GM18519 (cell line): Measurements from ENCODE around the gene ELAPOR2.
"Not testable (repeated sequence)": the region's sequence is repeated elsewhere in the genome, so short reads cannot be mapped to it uniquely, and the experiment has no call there.

Experiments
- ATAC-seq: cut with Tn5 transposase; IDR thresholded peaks from one replicate; pipeline ENCODE4 v1.9.1; 2021; ENCODE audit warnings: mild to moderate bottlenecking, moderate library complexity; ENCODE audit not compliant: unreplicated experiment, low FRiP score

Gene ELAPOR2

DNA sequence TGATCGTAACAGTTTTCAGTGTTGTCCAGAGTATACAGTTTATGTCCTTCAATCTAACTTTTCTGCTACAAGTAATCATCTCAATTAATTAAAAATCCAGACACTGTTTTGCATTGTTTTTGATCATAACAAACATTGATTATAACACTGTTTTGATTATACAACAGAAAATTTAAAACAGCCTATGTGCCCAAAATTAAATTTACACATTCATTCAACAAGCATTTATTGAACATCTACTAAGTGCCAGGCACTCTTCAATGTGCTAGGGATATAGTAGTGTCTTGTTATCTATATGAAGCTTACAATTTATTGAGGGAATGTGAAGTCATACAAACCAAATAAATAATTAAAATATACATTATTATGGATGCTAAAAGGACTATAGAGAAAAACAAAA lies 10.6 kb downstream of the ELAPOR2 start:
- no peak for ATAC-seq

DNA sequence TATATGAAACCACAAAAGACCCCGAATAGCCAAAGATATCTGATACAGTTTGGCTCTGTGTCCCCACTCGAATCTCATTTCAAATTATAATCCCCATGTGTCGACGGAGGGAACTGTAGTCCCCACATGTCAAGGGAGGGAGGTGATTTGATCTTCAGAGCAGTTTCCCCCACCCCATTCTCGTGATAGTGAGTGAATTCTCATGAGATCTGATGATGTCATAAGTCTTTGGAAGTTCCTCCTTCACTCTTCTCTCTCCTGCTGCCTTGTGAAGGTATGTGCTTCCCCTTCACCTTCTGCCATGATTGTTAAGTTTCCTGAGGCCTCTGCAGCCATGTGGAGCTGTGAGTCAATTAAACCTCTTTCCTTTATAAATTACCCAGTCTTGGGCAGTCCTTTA lies 13.0 kb downstream of the ELAPOR2 start:
- ATAC-seq, result no peak

DNA sequence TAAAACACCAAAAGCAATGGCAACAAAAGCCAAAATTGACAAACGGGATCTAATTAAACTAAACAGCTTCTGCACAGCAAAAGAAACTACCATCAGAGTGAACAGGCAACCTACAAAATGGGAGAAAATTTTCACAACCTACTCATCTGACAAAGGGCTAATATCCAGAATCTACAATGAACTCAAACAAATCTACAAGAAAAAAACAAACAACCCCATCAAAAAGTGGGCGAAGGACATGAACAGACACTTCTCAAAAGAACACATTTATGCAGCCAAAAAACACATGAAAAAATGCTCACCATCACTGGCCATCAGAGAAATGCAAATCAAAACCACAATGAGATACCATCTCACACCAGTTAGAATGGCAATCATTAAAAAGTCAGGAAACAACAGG lies 14.7 kb downstream of the ELAPOR2 start:
- not testable (repeated sequence) for ATAC-seq

DNA sequence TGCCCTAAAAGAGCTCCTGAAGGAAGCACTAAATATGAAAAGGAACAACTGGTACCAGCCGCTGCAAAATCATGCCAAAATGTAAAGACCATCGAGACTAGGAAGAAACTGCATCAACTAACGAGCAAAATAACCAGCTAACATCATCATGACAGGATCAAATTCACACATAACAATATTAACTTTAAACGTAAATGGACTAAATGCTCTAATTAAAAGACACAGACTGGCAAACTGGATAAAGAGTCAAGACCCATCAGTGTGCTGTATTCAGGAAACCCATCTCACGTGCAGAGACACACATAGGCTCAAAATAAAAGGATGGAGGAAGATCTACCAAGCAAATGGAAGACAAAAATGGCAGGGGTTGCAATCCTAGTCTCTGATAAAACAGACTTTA lies 17.9 kb downstream of the ELAPOR2 start:
- not testable (repeated sequence) for ATAC-seq

DNA sequence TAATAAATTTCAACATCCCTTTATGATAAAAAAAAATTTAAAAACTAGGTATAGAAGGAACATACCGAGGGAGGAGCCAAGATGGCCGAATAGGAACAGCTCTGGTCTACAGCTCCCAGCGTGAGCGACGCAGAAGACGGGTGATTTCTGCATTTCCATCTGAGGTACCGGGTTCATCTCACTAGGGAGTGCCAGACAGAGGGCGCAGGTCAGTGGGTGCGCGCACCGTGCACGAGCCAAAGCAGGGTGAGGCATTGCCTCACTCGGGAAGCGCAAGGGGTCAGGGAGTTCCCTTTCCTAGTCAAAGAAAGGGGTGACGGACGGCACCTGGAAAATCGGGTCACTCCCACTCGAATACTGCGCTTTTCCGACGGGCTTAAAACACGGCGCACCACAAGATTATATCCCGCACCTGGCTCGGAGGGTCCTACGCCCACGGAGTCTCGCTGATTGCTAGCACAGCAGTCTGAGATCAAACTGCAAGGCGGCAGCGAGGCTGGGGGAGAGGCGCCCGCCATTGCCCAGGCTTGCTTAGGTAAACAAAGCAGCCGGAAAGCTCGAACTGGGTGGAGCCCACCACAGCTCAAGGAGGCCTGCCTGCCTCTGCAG lies 19.7 kb downstream of the ELAPOR2 start:
- not testable (repeated sequence) for ATAC-seq

GRCh38 chr7:87038993-87039690 lies 20.3 kb downstream of the ELAPOR2 start:
- no peak for ATAC-seq

- no peak for ATAC-seq
Observed at GRCh38 chr7:87036985-87037384, 22.5 kb downstream of the ELAPOR2 start.

DNA sequence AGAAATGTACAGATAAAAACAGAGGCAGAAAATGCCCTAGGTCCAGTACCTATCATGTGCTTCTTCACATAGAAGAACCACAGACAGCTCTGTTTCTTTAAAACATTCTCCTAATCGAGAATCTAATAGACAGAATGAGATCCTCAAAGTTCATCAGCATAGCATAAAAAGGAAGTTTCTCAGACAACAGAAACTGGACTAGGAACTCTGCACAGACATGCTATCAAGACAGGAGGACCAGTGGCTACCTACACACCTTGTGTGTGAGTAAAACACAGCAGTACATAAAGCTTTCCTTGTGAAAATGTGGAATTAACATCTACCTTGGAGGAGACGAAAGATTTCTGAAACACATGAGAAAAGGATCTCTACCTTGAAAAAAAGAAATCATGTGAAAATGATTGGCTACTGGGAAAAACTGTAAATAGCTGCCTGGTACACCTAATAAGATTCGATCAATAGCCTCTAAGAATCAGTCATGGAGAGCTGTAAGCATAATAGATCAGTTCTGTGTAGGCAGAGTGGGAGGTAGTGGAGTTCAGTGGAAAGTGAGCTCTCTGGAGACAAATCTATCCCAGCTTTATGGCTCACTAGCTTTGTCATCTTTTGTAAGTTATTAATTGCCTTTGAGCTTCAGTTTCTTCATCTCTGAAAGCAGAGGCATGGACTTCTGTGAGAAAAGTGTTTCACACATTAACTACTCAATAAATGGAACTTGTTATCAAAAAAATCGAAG lies 26.7 kb downstream of the ELAPOR2 start:
- no peak for ATAC-seq

DNA sequence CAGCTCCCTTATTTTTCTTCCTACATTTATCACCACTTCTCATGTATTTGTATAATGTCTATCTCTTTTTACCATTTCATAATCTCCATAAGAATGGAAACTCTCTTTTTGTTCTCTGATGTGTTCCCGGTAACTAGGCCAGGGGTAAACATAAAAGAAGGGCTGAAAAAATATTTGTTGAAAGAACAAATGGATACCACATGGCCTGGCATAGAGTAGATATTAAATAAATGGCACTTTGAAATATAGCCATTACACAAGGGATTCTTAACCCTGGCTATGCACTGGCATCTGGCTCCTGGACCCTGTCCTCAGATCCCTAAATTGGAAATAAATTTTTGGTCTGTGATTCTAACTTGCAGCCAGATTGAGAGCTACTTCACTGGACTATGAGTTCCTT lies 30.4 kb downstream of the ELAPOR2 start:
- no peak for ATAC-seq

- no peak for ATAC-seq
Observed at GRCh38 chr7:87028636-87029035, 30.8 kb downstream of the ELAPOR2 start.

- ATAC-seq, result peak; percentile 91
Observed at GRCh38 chr7:87027900-87028299, 31.6 kb downstream of the ELAPOR2 start.

GRCh38 chr7:87021285-87021684 lies 38.2 kb downstream of the ELAPOR2 start:
- no peak for ATAC-seq

DNA sequence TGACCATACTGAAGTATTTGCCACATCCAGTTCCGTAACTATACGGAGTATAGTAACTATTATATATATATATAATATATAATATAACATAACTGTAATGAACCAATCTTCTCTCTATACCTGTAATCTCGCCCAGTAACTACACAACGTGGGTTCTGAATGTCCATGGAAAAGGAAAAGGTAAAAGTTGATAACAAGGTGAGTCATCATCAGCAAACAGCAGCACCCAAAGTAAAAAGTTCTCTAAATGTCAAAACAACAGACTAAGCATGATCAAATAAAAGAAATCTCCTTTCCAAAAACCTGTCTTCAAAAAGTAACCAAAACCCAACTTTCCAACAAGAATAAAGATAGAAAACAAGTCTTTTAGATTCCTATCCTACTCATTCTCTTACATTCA lies 42.8 kb downstream of the ELAPOR2 start:
- no peak for ATAC-seq

GRCh38 chr7:87013840-87014190 lies 45.6 kb downstream of the ELAPOR2 start:
- ATAC-seq, result no peak

DNA sequence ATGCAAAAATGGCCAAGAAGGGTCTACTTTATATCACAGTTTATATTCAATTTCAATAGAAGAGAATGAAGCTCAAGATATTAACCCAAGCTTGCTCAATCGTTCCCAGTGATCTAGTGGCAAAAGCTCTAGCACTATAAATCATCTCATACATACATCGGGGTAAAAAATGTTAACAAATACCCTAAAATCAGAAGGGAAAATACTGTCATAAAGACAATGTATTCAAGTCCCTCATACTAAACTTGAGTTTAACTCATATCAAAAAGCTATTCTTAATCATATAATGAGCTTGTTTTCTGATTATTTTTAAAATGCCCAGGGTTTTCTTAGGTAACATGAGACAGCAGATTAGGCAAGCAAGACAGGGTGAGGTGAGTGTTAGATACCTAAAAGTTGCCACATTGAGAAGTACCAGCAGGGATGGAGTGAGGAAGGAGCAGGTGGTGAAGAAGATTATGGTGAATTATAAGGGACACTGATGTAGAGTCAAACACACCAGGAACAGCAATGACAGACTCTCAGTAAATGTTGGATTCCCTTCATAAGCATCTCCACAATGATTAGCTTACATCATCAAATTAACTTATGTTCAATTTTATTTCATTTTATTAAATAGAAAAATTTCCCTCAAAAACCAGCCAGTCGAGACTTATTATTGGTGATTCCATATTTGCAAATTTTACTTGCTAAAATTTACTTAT lies 46.2 kb downstream of the ELAPOR2 start:
- no peak for ATAC-seq
